K562 (cell line): ENCODE measurements around the gene ZNF749. TPM values are rescaled to one million over a fixed set of nuclear protein-coding genes. Genes with fewer than 3 reads are reported as not detected.
A peak's percentile ranks its signal among the peaks of the same experiment; 100 is the strongest.

Experiments
- BCOR ChIP-seq: fragments of 450-650 bp; IDR thresholded peaks from 2 replicates; pipeline ENCODE4 v1.6.1; 2016
- CBX2 ChIP-seq: fragments of 200-600 bp; sonication (generic); IDR thresholded peaks from one replicate; pipeline ENCODE4 v1.6.1; 2012; ENCODE audit warnings: mild to moderate bottlenecking, low read length, inconsistent platforms; ENCODE audit not compliant: insufficient read depth, poor library complexity, severe bottlenecking
- DACH1 ChIP-seq: fragments of 450-650 bp; IDR thresholded peaks from 2 replicates; pipeline ENCODE4 v1.6.1; 2018; ENCODE audit not compliant: partially characterized antibody
- FOXA1 ChIP-seq: fragments of 450-650 bp; IDR thresholded peaks from 2 replicates; pipeline ENCODE4 v1.6.1; 2016; ENCODE audit warnings: mild to moderate bottlenecking, borderline replicate concordance
- HSF4 ChIP-seq: fragments of 250-450 bp; sonication (Bioruptor Pico); IDR thresholded peaks from 2 replicates; pipeline ENCODE4 v2.1.2; 2022; ENCODE audit warnings: mild to moderate bottlenecking, moderate library complexity, borderline replicate concordance
- IRF1 ChIP-seq: sonication (generic); formaldehyde crosslinking; IDR thresholded peaks from 2 replicates; pipeline ENCODE4 v1.8.0; 2022; ENCODE audit warnings: missing genetic modification reagents, mild to moderate bottlenecking, borderline replicate concordance
- NCOR1 ChIP-seq: fragments of 450-650 bp; IDR thresholded peaks from 2 replicates; pipeline ENCODE4 v1.6.1; 2016; ENCODE audit warnings: mild to moderate bottlenecking, moderate library complexity
- NFYB ChIP-seq: IDR thresholded peaks from 2 replicates; pipeline ENCODE4 v1.6.1; 2011; ENCODE audit warnings: mild to moderate bottlenecking, moderate library complexity; ENCODE audit not compliant: insufficient read length; ENCODE audit errors: extremely low read depth
- POLR3A ChIP-seq: IDR thresholded peaks from 2 replicates; pipeline ENCODE4 v1.6.1; 2011; ENCODE audit warnings: borderline replicate concordance, mild to moderate bottlenecking, moderate library complexity; ENCODE audit not compliant: insufficient read length, insufficient read depth; ENCODE audit errors: extremely low read depth
- PURB ChIP-seq: sonication (generic); formaldehyde crosslinking; IDR thresholded peaks from 2 replicates; pipeline ENCODE4 v1.9.0; 2021; ENCODE audit warnings: low read depth, mild to moderate bottlenecking, missing genetic modification reagents
- RBM17 ChIP-seq: fragments of 200-400 bp; formaldehyde crosslinking; IDR thresholded peaks from 2 replicates; pipeline ENCODE4 v1.6.1; 2017; ENCODE audit warnings: low read depth, mild to moderate bottlenecking, low read length, borderline replicate concordance
- RFX1 ChIP-seq: fragments of 450-650 bp; IDR thresholded peaks from 2 replicates; pipeline ENCODE4 v1.6.1; 2016; ENCODE audit warnings: mild to moderate bottlenecking, moderate library complexity
- RHOXF2B ChIP-seq: fragments of 250-450 bp; sonication (Bioruptor Pico); conservative IDR thresholded peaks from 2 replicates; pipeline ENCODE4 v1.5.1; 2021
- SMARCB1 ChIP-seq: IDR thresholded peaks from 2 replicates; pipeline ENCODE4 v1.6.1; 2011; ENCODE audit warnings: improper control_type of control experiment, low read depth; ENCODE audit not compliant: insufficient read length
- SPI1 ChIP-seq: IDR thresholded peaks from 2 replicates; pipeline ENCODE4 v1.6.1; 2011; ENCODE audit warnings: low read depth, low read length, control low read depth, borderline replicate concordance
- TAF15 ChIP-seq: fragments of 200-400 bp; formaldehyde crosslinking; IDR thresholded peaks from 2 replicates; pipeline ENCODE4 v1.6.1; 2017; ENCODE audit warnings: mild to moderate bottlenecking, low read depth, low read length, moderate library complexity
- TAL1 ChIP-seq: fragments of 450-650 bp; IDR thresholded peaks from 2 replicates; pipeline ENCODE4 v1.6.1; 2016; ENCODE audit warnings: mild to moderate bottlenecking
- TOE1 ChIP-seq, 2 experiments: fragments of 450-650 bp in 1 of 2; sonication (generic) in 1 of 2; formaldehyde crosslinking in 1 of 2; IDR thresholded peaks; 2 replicates each; pipeline versions ENCODE4 v1.7.1 to v1.8.0; 2016 to 2022; ENCODE audit warnings: borderline replicate concordance in 2 of 2, mild to moderate bottlenecking in 2 of 2, antibody characterized with exemption in 1 of 2, inconsistent platforms in 1 of 2, low read depth in 1 of 2, missing genetic modification reagents in 1 of 2, moderate library complexity in 1 of 2
- ZNF12 ChIP-seq: sonication (generic); formaldehyde crosslinking; IDR thresholded peaks from 2 replicates; pipeline ENCODE4 v1.4.0; 2020; ENCODE audit warnings: mild to moderate bottlenecking, missing genetic modification reagents
- ZNF280B ChIP-seq: fragments of 250-450 bp; sonication (Bioruptor Pico); IDR thresholded peaks from 2 replicates; pipeline ENCODE4 v1.5.1; 2021; ENCODE audit warnings: mild to moderate bottlenecking
- ZNF3 ChIP-seq: fragments of 250-450 bp; sonication (Bioruptor Pico); IDR thresholded peaks from 2 replicates; pipeline ENCODE4 v1.5.0; 2021; ENCODE audit warnings: mild to moderate bottlenecking, moderate library complexity
- ZNF561 ChIP-seq: fragments of 450-650 bp; formaldehyde crosslinking; conservative IDR thresholded peaks from 2 replicates; pipeline ENCODE4 v1.4.0; 2020; ENCODE audit warnings: mild to moderate bottlenecking, moderate library complexity
- polyA plus RNA-seq, 8 experiments: library from polyadenylated mRNA; depleted of rRNA in 4 of 8; stranded (reverse) in 5 of 8; unstranded in 3 of 8; fragments of >200 nt; fragmentation: Nextera tagmentation in 2 of 8; fragmentation: Illumina TruSeq in 1 of 8; extraction: Ambion mirVana in 2 of 8; extraction: Trizol in 1 of 8; gene quantifications; 2 replicates each; pipeline versions ENCODE4 v1.2.1 to v1.2.3, GENCODE V29; 2011 to 2014; ENCODE audit warnings: inconsistent platforms in 1 of 8, missing spikeins in 1 of 8
- total RNA-seq, 7 experiments: library from RNA; depleted of rRNA in 6 of 7; stranded (reverse); fragments of >200 nt in 6 of 7; fragmentation: Illumina TruSeq in 2 of 7; extraction: Trizol in 2 of 7; gene quantifications; 2 replicates each; pipeline versions ENCODE4 v1.2.1 to v1.2.3, GENCODE V29; 2011 to 2021; ENCODE audit warnings: low replicate concordance in 1 of 7
- TF ChIP-seq, protein P1 (sequence below): sonication (generic); formaldehyde crosslinking; IDR thresholded peaks from 2 replicates; pipeline ENCODE4 v1.8.0; 2022; ENCODE audit warnings: mild to moderate bottlenecking, low read depth, missing genetic modification reagents

ZNF749 gene
- total and polyA plus RNA-seq, 9 of the 15 experiments (the other 6 are each of a cell fraction or from before 2014, with no cell fraction given): 5.3 to 33.2 (median 15.0) TPM

DNA sequence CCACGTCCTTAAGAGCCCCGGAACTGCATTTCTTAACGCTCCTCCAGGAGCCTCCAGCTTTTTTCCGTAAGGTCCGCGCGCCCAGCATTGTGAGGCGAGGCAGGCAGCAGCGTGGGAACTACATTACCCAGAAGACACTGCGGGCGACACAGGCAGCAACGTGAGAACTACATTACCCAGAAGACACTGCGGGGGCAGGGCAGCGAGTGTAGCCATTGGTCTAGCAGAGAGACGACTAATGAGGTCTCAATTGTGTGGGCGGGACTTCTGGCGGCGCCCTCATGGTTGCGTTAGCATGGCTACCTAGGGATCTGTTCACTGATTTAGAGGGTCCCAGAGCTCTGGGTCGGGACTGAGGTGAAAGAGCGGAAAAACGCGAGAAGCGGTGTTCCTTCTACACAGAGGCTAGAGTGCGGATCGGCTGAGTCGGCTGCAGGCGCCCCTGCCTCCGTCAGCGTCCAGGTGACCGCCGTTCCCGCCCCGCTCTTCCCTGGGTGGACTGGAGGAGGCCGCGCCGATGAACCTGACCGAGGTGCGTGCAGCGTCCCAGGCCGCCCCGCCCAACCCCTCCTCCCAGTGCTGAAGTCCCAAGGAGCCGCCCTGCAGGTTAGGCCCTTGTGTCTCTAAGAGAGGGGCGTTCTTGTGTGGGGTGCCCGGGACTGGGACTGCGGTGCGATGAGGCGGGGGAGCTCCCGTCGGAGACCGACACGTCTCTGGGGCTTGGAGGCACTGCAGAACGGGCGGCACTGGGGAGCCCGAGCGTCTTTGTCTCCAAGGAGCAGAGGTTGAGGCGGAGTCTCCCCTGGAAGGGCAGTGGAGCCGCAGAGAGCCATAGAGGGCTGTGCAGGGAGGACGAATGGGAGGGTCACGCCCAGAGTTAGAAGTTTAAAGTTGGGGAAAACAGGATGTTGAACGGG is at the start of gene ZNF749 (continued):
- TF ChIP-seq PURB (CRISPR knock-in tag) (no peak), CBX2 (no peak), BCOR (no peak), ZNF3 (no peak), TAF15 (no peak), ZNF280B (no peak), FOXA1 (no peak), TOE1 (IDR thresholded peaks at IDR 0.05; ENCODE audit: borderline replicate concordance) (no peak), TOE1 (CRISPR knock-in tag; IDR thresholded peaks at IDR 0.05; ENCODE audit: borderline replicate concordance, low read depth) (no peak), SMARCB1 (no peak), NCOR1 (no peak), RFX1 (peak; percentile 23; the same call in 1 of the 2 replicates), POLR3A (no peak), ZNF12 (CRISPR knock-in tag) (no peak), HSF4 (no peak), SPI1 (no peak), TAL1 (no peak), IRF1 (no peak), RHOXF2B (CRISPR knock-in tag) (no peak), NFYB (peak; percentile 54), DACH1 (no peak), RBM17 (no peak), ZNF561 (CRISPR knock-in tag) (no peak)
- TF ChIP-seq, protein P1, sequence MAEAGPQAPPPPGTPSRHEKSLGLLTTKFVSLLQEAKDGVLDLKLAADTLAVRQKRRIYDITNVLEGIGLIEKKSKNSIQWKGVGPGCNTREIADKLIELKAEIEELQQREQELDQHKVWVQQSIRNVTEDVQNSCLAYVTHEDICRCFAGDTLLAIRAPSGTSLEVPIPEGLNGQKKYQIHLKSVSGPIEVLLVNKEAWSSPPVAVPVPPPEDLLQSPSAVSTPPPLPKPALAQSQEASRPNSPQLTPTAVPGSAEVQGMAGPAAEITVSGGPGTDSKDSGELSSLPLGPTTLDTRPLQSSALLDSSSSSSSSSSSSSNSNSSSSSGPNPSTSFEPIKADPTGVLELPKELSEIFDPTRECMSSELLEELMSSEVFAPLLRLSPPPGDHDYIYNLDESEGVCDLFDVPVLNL: no peak
